Posterior vena cava (tissue), 2 donors: ENCODE results near the gene GHITM. TPM values are rescaled to one million over a fixed set of nuclear protein-coding genes. Genes with fewer than 3 reads are reported as not detected.
"Not testable (repeated sequence)": the region's sequence is repeated elsewhere in the genome, so short reads cannot be mapped to it uniquely, and the experiment has no call there.

ENCODE experiments used
- DNase-seq: peaks from one replicate; pipeline ENCODE4 v3.0.0-alpha.2; 2020; ENCODE audit warnings: low spot score
- intact Hi-C, 2 donors: fragments of 100-400 bp; cut with DNase I; formaldehyde crosslinking; loops; one replicate each; pipeline versions ENCODE4 v1.14.1 to v1.14.2; 2022 to 2023
- total RNA-seq, 2 donors: library from RNA; stranded (reverse); fragmentation: NEBNext Ultra II Directional; extraction: Animal tissue kit (Norgen Biotek cat#: 25700); gene quantifications; one replicate each; pipeline ENCODE4 v1.2.1, GENCODE V29; 2021
- donor health status: DM: yes; HTN: yes; CAD: no.
- donor health status: DM: yes; HTN: yes; CAD: no.

The GHITM gene
- total RNA-seq, 2 donors from 2014 or later = 94.0 to 106 TPM

- intact Hi-C loops = no loop called here
- DNase-seq = peak; percentile 79
Observed at GRCh38 chr10:84138478-84139125, 707 bp upstream of the GHITM start.

- intact Hi-C loops = no loop called here
- no peak for DNase-seq
Observed at GRCh38 chr10:84140036-84140379, 699 bp downstream of the GHITM start.

GRCh38 chr10:84147347-84147746 is 8.0 kb downstream of the GHITM start:
- intact Hi-C loops = no loop called here

DNA sequence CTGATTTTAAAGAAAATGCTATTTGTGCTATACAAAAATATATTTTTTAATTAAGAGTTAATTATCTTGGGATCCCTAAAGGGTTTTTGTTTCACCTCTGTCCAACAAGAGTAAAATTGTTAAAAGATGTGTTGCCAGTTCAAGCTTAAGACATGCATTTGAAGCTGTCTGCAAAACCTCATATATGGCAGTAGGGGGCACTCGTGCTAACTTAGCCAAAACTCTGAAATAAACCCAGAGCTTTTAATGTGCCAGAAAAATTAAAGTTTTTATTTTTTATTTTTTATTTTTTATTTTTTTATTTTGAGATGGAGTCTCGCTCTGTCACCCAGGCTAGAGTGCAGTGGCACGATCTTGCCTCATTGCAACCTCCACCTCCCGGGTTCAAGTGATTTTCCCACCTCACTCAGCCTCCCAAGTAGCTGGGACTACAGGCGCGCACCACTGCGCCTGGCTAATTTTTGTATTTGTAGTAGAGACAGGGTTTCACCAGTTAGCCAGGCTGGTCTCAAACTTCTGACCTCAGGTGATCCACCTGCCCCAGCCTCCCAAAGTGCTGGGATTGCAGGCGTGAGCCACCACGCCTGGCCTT is 8.8 kb downstream of the GHITM start:
- intact Hi-C loops = not testable (repeated sequence)

More at GRCh38 chr10:84147347-84147746, 8.0 kb downstream of the GHITM start:
- no peak for DNase-seq

GRCh38 chr10:84149854-84150253 is 10.5 kb downstream of the GHITM start:
- intact Hi-C loops = no loop called here
- DNase-seq = no peak

More for the DNA sequence above, 8.8 kb downstream of the GHITM start:
- not testable (repeated sequence) for DNase-seq

DNA sequence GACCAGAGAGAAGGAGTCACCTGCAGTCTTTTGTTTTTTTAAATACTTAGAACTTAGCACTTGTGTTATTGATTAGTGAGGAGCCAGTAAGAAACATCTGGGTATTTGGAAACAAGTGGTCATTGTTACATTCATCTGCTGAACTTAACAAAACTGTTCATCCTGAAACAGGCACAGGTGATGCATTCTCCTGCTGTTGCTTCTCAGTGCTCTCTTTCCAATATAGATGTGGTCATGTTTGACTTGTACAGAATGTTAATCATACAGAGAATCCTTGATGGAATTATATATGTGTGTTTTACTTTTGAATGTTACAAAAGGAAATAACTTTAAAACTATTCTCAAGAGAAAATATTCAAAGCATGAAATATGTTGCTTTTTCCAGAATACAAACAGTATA is 13.5 kb downstream of the GHITM start:
- intact Hi-C loops = no loop called here
- DNase-seq = no peak

GRCh38 chr10:84155521-84155920 is 16.2 kb downstream of the GHITM start:
- intact Hi-C loops = no loop called here
- DNase-seq = no peak

GRCh38 chr10:84156009-84156408 is 16.7 kb downstream of the GHITM start:
- DNase-seq = no peak
- intact Hi-C loops = no loop called here

GRCh38 chr10:84156768-84157167 is 17.5 kb downstream of the GHITM start:
- intact Hi-C loops = no loop called here
- no peak for DNase-seq

- intact Hi-C loops = no loop called here
- no peak for DNase-seq
Observed at GRCh38 chr10:84158061-84158460, 18.8 kb downstream of the GHITM start.

- no peak for DNase-seq
- intact Hi-C loops = no loop called here
Observed at GRCh38 chr10:84158550-84158949, 19.2 kb downstream of the GHITM start.

GRCh38 chr10:84159076-84159685 is 19.9 kb downstream of the GHITM start:
- intact Hi-C loops = no loop called here
- DNase-seq = no peak

DNA sequence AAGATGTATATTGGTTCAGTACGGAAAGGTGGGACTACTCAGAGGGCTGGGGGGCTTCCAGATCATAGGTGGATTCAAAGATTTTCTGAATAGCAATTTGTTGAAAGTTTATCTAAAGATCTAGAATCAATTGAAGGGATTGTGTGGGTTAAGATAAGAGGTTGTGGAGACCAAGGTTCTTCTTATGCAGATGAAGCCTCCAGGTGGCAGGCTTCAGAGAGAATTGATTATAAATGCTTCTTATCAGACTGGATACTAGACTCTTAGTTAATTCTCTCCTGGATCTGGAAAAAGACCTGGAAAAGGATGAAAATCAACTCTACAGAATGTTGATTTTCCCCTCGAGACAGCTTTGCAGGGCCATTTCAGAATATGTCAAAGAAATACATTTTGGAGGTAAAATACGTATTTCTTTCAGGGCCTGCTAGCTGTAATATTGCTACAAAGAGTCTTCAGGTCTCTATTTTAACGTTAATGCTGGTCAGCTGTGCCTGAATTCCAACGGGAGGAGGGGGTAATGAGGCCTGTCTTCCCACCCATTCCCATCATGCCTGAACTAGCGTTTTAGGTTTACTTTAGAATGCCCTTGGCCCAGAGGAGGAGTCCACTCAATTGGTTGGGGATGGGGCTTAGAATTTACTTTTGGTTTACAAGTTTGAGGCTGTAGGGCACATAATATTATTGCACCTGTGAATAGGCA is 21.5 kb downstream of the GHITM start:
- DNase-seq = no peak
- intact Hi-C loops = no loop called here

DNA sequence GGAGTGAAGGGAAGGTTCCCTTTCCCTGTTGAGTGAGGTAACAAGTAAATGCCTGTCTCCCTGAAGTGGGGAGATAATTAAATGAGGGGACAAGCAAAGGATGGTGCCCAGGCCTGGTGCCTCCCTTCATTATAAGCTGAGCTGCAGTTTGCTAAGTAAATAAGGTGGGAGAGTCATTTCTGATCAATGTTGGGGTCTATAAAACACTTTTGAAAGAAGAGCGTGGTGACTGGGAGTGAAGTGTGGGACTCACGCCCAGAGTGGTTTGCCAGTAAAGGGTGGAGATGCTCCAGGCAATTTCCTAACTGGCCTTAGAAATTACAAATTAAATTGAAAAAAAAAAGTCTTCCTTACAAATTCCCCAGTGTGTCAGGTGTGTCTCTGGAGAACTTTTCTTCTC is 24.7 kb downstream of the GHITM start:
- intact Hi-C loops = no loop called here
- no peak for DNase-seq

GRCh38 chr10:84164442-84164841 is 25.1 kb downstream of the GHITM start:
- intact Hi-C loops = no loop called here
- no peak for DNase-seq

GRCh38 chr10:84166620-84167288 is 27.4 kb downstream of the GHITM start:
- intact Hi-C loops = no loop called here
- DNase-seq = no peak

DNA sequence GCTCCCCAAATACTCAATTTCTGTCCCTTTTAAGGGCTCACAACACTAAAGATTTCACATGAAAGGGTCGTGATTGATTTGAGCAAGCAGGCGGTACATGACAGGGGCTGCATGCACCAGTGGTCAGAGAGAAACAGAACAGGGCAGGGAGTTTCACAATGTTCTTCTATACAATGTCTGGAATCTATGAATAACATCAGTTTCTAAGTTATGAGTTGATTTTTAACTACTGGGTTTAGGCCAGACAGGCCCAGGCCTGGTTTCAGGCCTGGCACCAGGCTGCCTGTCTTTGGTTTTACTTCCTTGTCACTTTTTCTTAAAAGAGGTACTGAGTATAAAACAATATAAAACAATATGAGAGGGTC is 28.0 kb downstream of the GHITM start:
- DNase-seq, intact Hi-C loops: not testable (repeated sequence)

DNA sequence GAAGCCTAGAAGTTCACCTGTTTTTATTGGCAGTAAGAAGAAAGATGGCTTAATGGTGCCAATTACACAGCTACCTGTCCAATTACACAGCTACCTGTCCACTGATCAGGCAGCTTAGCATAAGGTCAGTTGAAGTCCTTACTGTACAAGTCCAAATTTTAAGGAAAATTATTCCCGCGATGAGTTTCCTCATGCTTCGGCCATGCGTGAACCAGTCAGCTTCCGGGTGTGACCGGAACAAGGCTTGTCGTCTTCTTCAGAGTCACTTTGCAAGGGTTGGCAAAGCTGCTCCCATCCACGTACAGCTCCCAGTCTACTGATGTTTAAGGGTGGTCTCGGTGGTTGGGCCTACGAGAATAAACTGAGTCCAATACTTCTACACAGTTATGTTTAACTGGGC is 29.1 kb downstream of the GHITM start:
- intact Hi-C loops, DNase-seq: not testable (repeated sequence)

GRCh38 chr10:84171237-84171636 is 31.9 kb downstream of the GHITM start:
- DNase-seq = not testable (repeated sequence)

More at GRCh38 chr10:84171237-84171636, 31.9 kb downstream of the GHITM start:
- intact Hi-C loops = not testable (repeated sequence)
